22Rv1 (cell line): ENCODE measurements around the gene INO80.

Source experiments
- CTCF ChIP-seq: fragments of 450-650 bp; IDR thresholded peaks from 2 replicates; pipeline ENCODE4 v1.5.1; 2017; ENCODE audit warnings: mild to moderate bottlenecking
- ZFX ChIP-seq: fragments of 450-650 bp; IDR thresholded peaks from 2 replicates; pipeline ENCODE4 v1.6.1; 2017; ENCODE audit warnings: antibody characterized with exemption, borderline replicate concordance

- TF ChIP-seq CTCF (no peak), ZFX (no peak)
These were observed 186.2 kb downstream of the INO80 start for GRCh38 chr15:40929660-40930429.
